IPS DF 4.7 (cell line): ENCODE measurements around the gene FOXQ1.
"Not testable (repeated sequence)": the region's sequence is repeated elsewhere in the genome, so short reads cannot be mapped to it uniquely, and the experiment has no call there.

Source experiments
- DNase-seq: peaks from one replicate; pipeline ENCODE4 v3.0.0-alpha.2; 2013; ENCODE audit warnings: low spot score; ENCODE audit errors: extremely low read depth

FOXQ1 gene

GRCh38 chr6:1290805-1291204 is 21.1 kb upstream of the FOXQ1 start:
- no peak for DNase-seq

- no peak for DNase-seq
Measured at GRCh38 chr6:1291381-1291780, 20.5 kb upstream of the FOXQ1 start.

GRCh38 chr6:1295420-1295819 is 16.5 kb upstream of the FOXQ1 start:
- no peak for DNase-seq

- no peak for DNase-seq
Measured at GRCh38 chr6:1296079-1296478, 15.8 kb upstream of the FOXQ1 start.

GRCh38 chr6:1296542-1296941 is 15.4 kb upstream of the FOXQ1 start:
- DNase-seq = no peak

GRCh38 chr6:1297746-1298145 is 14.2 kb upstream of the FOXQ1 start:
- DNase-seq = no peak

- no peak for DNase-seq
Measured at GRCh38 chr6:1298768-1299167, 13.1 kb upstream of the FOXQ1 start.

GRCh38 chr6:1306133-1306532 is 5.8 kb upstream of the FOXQ1 start:
- no peak for DNase-seq

GRCh38 chr6:1309366-1309765 is 2.5 kb upstream of the FOXQ1 start:
- DNase-seq = no peak

- no peak for DNase-seq
Measured at GRCh38 chr6:1310628-1311399, 1.1 kb upstream of the FOXQ1 start.

GRCh38 chr6:1312203-1312472 is 240 bp downstream of the FOXQ1 start:
- no peak for DNase-seq

GRCh38 chr6:1312473-1313367 is 822 bp downstream of the FOXQ1 start:
- DNase-seq = no peak

- no peak for DNase-seq
Measured at GRCh38 chr6:1313384-1313766, 1.5 kb downstream of the FOXQ1 start.

GRCh38 chr6:1313767-1314503 is 2.0 kb downstream of the FOXQ1 start:
- DNase-seq = no peak

GRCh38 chr6:1314617-1315016 is 2.7 kb downstream of the FOXQ1 start:
- no peak for DNase-seq

GRCh38 chr6:1315201-1315559 is 3.3 kb downstream of the FOXQ1 start:
- no peak for DNase-seq

GRCh38 chr6:1315560-1316386 is 3.9 kb downstream of the FOXQ1 start:
- no peak for DNase-seq

- no peak for DNase-seq
Measured at GRCh38 chr6:1316489-1316971, 4.6 kb downstream of the FOXQ1 start.

GRCh38 chr6:1317302-1317815 is 5.5 kb downstream of the FOXQ1 start:
- DNase-seq = no peak

GRCh38 chr6:1318036-1318435 is 6.1 kb downstream of the FOXQ1 start:
- DNase-seq = no peak

GRCh38 chr6:1318584-1318983 is 6.7 kb downstream of the FOXQ1 start:
- DNase-seq = not testable (repeated sequence)
